ENCODE results near the gene ERCC5. TPM values are rescaled to one million over a fixed set of nuclear protein-coding genes. Genes with fewer than 3 reads are reported as not detected.

ERCC5 gene
- total and polyA plus RNA-seq, 2 donors (not counting 3 experiments of a cell fraction or from before 2014, with no cell fraction given): 12.5 to 40.1 TPM

GRCh38 chr13:102902789-102903347 is 57.0 kb downstream of the ERCC5 start:
- no peak overlapping the region for H3K9ac ChIP-seq (replicated peaks; ENCODE audit: extremely low read depth, insufficient read depth, low read length)
- H4K20me1 ChIP-seq (replicated peaks; ENCODE audit: control insufficient read depth, extremely low read depth, insufficient read depth, low read length): no peaks in the 10 kb centered on the region
- ChIA-PET CTCF (interaction anchor here (1.0 kb wide), 2 partner anchors 32 kb away, joined by 4 to 5 read pairs; no protein-coding TSS in a partner anchor), POLR2A (no interaction called here)
- TF ChIP-seq FOS (IDR thresholded peaks at IDR 0.05; ENCODE audit: borderline replicate concordance, insufficient read depth, low read length): no peak
- no peak for TF ChIP-seq JUN (IDR thresholded peaks at IDR 0.05; ENCODE audit: borderline replicate concordance, insufficient read depth, insufficient read length, low read depth)
- TF ChIP-seq EZH2 (IDR thresholded peaks at IDR 0.05; ENCODE audit: borderline replicate concordance, low read depth, low read length, severe bottlenecking): no peak
- TF ChIP-seq POLR2A (IDR thresholded peaks at IDR 0.05; ENCODE audit: low read depth, low read length): no peak
- TF ChIP-seq GATA2 (IDR thresholded peaks at IDR 0.05; ENCODE audit: insufficient read depth, insufficient read length, low read depth, low read length): no peak
- TF ChIP-seq CTCF (IDR thresholded peaks at IDR 0.05; ENCODE audit: extremely low read depth in 1 of 2, insufficient read depth in 1 of 2, low read depth in 1 of 2, low read length in 2 of 2): no peak
- TF ChIP-seq MYC (IDR thresholded peaks at IDR 0.05; ENCODE audit: low read depth, low read length): no peak
- no peak for TF ChIP-seq POLR2AphosphoS5 (IDR thresholded peaks at IDR 0.05; ENCODE audit: insufficient read depth, low read depth, low read length)
- H2AFZ ChIP-seq (ENCODE audit: low read depth, low read length): no peak overlapping the region
- no peaks in the 10 kb centered on the region for H3K36me3 ChIP-seq (ENCODE audit: control insufficient read depth in 2 of 2, extremely low read depth in 1 of 2, insufficient read depth in 2 of 2, low read length in 2 of 2)
- dilution Hi-C loops (cut with MboI; ENCODE audit: extremely low pct_ligation_motif_present, low sequenced_read_pairs) (no loop called here), intact Hi-C loops (cut with micrococcal nuclease) (no loop called here)
- H3K4me1 ChIP-seq (ENCODE audit: control insufficient read depth, extremely low read depth, insufficient read depth, low read length): no peaks in the 10 kb centered on the region
- no peak for DNase-seq (ENCODE audit: low read depth, low spot score)
- H3K27me3 ChIP-seq (ENCODE audit: control insufficient read depth in 2 of 2, insufficient read depth in 2 of 2, low read length in 2 of 2): peaks cover 3 to 4% of the 10 kb centered on the region in 2 experiments
- H3K4me3 ChIP-seq (replicated peaks in 1 of 3; ENCODE audit: insufficient read depth in 1 of 3, low read depth in 1 of 3, low read length in 3 of 3): no peak overlapping the region
- no peaks in the 10 kb centered on the region for H3K9me1 ChIP-seq (replicated peaks; ENCODE audit: control insufficient read depth, extremely low read depth, insufficient read depth, low read length)
- FAIRE-seq: no peak
- no peak overlapping the region for H3K4me2 ChIP-seq (ENCODE audit: insufficient read depth, low read length)
- no peaks in the 10 kb centered on the region for H3K9me3 ChIP-seq (replicated peaks; ENCODE audit: control insufficient read depth, insufficient read depth, low read length)
- no peaks in the 10 kb centered on the region for H3K79me2 ChIP-seq (ENCODE audit: control insufficient read depth, insufficient read depth, low read length)
- no peak overlapping the region for H3K27ac ChIP-seq (ENCODE audit: insufficient read depth, low read depth, low read length)
- no TSS peak for BruUV-seq (replicated peaks)
